Measurements from ENCODE around the gene AMOTL2. TPM values are rescaled to one million over a fixed set of nuclear protein-coding genes. Genes with fewer than 3 reads are reported as not detected.

Gene AMOTL2
- total RNA-seq (2021) (38.9 and 59.6 TPM in 2 replicates), Bru-seq, nascent RNA (percentile 76 among the genes with signal in this experiment), BruChase-seq, experiment 1, labeled RNA remaining after a 2-hour chase (percentile 78 among the genes with signal in this experiment), BruChase-seq, experiment 2, labeled RNA remaining after a 6-hour chase (percentile 59 among the genes with signal in this experiment)
- long read RNA-seq, full-length matches to known transcripts: 37 of 73 reads
- long read RNA-seq, partial matches to known transcripts: 29 of 73 reads
- long read RNA-seq, other reads (novel, unspliced or antisense): 7 of 73 reads

DNA sequence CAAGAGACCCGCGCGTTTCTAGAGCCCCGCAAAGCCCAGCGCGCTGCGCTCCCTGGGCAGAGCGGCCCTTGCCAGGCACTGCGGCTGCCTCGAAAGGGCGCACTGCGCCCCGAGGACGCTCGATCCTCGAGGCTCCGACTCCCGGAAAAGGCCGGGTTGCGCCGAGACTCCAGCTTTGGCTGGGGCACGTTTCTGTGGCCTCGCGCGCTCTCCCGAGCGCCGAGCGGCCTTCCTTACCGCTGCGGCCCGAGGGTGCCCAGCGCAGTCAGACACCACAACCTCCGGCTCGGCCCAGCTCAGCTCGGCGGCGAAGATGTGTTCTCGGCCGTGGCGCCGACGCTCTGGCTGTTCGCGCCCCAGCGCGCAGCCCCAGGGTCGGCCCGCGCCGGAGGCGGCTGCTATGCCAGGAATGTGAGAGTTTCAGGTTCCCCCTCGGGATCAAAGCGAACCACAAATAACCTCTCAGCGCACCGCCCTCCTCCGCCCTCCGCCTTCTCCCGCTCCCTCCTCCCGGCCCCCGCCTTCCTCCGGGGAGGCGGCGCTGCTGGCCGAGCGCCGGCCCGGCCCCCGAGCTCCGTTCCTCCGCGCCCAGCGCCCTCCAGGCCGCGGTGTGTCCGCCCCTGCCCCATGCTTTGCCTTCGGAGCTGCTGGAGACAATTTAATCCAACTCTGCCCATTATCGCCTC is at the start of gene AMOTL2:
AMOTL2 (minus strand) TSS at position 343 of the 686 bp plus-strand sequence. CDS start 3,014 bp downstream, outside the sequence.
- peak; percentile 93 for DNase-seq (ENCODE audit: low spot score)
- H3K27ac ChIP-seq (ENCODE audit: low read depth, low read length, poor library complexity, severe bottlenecking): peak within 1 kb of the TSS; percentile 98
- H3K4me1 ChIP-seq (ENCODE audit: insufficient read depth, low read length, poor library complexity, severe bottlenecking): peaks cover 39% of the 10 kb centered on the region
- H3K27me3 ChIP-seq (replicated peaks; ENCODE audit: insufficient read depth, low read depth, low read length, poor library complexity): no peaks in the 10 kb centered on the region
- CTCF ChIA-PET: no interaction called here
- peak within 1 kb of the TSS; percentile 68 for H3K4me3 ChIP-seq (ENCODE audit: low read depth, low read length, poor library complexity, severe bottlenecking)
- no peak for TF ChIP-seq EZH2 (IDR thresholded peaks at IDR 0.05; ENCODE audit: borderline replicate concordance, low read depth, low read length, poor library complexity, severe bottlenecking)
- TF ChIP-seq, protein P1, sequence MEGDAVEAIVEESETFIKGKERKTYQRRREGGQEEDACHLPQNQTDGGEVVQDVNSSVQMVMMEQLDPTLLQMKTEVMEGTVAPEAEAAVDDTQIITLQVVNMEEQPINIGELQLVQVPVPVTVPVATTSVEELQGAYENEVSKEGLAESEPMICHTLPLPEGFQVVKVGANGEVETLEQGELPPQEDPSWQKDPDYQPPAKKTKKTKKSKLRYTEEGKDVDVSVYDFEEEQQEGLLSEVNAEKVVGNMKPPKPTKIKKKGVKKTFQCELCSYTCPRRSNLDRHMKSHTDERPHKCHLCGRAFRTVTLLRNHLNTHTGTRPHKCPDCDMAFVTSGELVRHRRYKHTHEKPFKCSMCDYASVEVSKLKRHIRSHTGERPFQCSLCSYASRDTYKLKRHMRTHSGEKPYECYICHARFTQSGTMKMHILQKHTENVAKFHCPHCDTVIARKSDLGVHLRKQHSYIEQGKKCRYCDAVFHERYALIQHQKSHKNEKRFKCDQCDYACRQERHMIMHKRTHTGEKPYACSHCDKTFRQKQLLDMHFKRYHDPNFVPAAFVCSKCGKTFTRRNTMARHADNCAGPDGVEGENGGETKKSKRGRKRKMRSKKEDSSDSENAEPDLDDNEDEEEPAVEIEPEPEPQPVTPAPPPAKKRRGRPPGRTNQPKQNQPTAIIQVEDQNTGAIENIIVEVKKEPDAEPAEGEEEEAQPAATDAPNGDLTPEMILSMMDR (conservative IDR thresholded peaks at IDR 0.05; ENCODE audit: low read depth, low read length): no peak
- H3K9me3 ChIP-seq (ENCODE audit: low read depth, low read length, poor library complexity, severe bottlenecking): no peaks in the 10 kb centered on the region
- intact Hi-C loops (cut with micrococcal nuclease; ENCODE audit: unreplicated experiment): loop anchor here (5.0 kb wide), 1 partner anchor 113 kb away; the partner anchor contains the start of genes ANAPC13 and CEP63
- peaks cover 21% of the 10 kb centered on the region for H3K36me3 ChIP-seq (ENCODE audit: insufficient read depth, low read length, poor library complexity, severe bottlenecking)
- POLR2A ChIA-PET (ENCODE audit: low non-redundant PET): no interaction called here
- no TSS peak for BruUV-seq (replicated peaks)

DNA sequence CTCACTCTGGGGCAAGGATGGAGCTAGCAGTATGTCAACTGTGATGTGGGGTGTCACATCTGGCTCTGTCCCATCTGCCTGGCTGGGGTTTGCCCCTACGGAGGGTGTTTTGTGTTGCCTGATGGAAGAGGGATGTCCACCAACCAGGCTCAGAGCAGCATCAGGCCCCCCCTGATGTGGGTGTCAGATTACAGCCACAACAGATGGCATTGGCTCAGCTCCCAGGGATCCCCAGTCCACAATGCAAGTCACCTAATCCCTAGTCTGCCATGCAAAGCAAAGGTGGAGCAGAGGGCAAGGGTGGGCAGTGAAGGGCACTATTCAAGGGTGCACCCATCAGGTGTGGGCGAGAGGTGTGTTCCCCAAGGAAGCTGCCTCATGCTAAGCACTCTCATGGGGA is 48.9 kb upstream of the AMOTL2 start:
- Histone ChIP-seq H3K36me3 (ENCODE audit: insufficient read depth, low read length, poor library complexity, severe bottlenecking) (no peaks in the 10 kb centered on the region), H3K4me1 (ENCODE audit: insufficient read depth, low read length, poor library complexity, severe bottlenecking) (no peaks in the 10 kb centered on the region), H3K27me3 (replicated peaks; ENCODE audit: insufficient read depth, low read depth, low read length, poor library complexity) (no peaks in the 10 kb centered on the region), H3K27ac (ENCODE audit: low read depth, low read length, poor library complexity, severe bottlenecking) (no peak overlapping the region), H3K4me3 (ENCODE audit: low read depth, low read length, poor library complexity, severe bottlenecking) (no peak overlapping the region), H3K9me3 (ENCODE audit: low read depth, low read length, poor library complexity, severe bottlenecking) (no peaks in the 10 kb centered on the region)
- TF ChIP-seq, protein P1 (conservative IDR thresholded peaks at IDR 0.05; ENCODE audit: low read depth, low read length): no peak
- TF ChIP-seq EZH2 (IDR thresholded peaks at IDR 0.05; ENCODE audit: borderline replicate concordance, low read depth, low read length, poor library complexity, severe bottlenecking): no peak
- POLR2A ChIA-PET (ENCODE audit: low non-redundant PET): no interaction called here
- no TSS peak for BruUV-seq (replicated peaks)
- CTCF ChIA-PET: no interaction called here
- peak; percentile 55 for DNase-seq (ENCODE audit: low spot score)
- intact Hi-C loops (cut with micrococcal nuclease; ENCODE audit: unreplicated experiment): no loop called here

DNA sequence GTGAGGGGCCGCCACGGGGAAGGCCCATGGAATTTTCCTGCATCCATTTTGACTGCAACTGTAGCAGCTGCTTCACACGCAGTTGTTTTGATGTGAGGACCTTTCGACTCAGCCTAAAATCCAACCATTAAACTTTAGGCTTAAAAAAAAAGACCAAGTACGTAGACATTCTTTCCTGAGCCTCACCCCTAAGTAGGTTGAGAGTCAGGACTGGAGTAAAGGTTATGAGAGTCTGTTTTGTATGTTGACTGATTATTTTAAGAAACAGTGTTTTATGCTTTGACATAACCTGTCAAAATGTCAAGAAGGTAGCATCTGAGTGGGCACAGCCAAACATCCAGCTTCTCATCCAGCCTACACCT is 45.7 kb upstream of the AMOTL2 start:
- CTCF ChIA-PET: no interaction called here
- Histone ChIP-seq H3K27me3 (replicated peaks; ENCODE audit: insufficient read depth, low read depth, low read length, poor library complexity) (peaks cover 8% of the 10 kb centered on the region), H3K9me3 (ENCODE audit: low read depth, low read length, poor library complexity, severe bottlenecking) (no peaks in the 10 kb centered on the region), H3K36me3 (ENCODE audit: insufficient read depth, low read length, poor library complexity, severe bottlenecking) (no peaks in the 10 kb centered on the region), H3K4me3 (ENCODE audit: low read depth, low read length, poor library complexity, severe bottlenecking) (no peak overlapping the region), H3K4me1 (ENCODE audit: insufficient read depth, low read length, poor library complexity, severe bottlenecking) (no peaks in the 10 kb centered on the region), H3K27ac (ENCODE audit: low read depth, low read length, poor library complexity, severe bottlenecking) (no peak overlapping the region)
- no TSS peak for BruUV-seq (replicated peaks)
- TF ChIP-seq, protein P1 (conservative IDR thresholded peaks at IDR 0.05; ENCODE audit: low read depth, low read length): no peak
- TF ChIP-seq EZH2 (IDR thresholded peaks at IDR 0.05; ENCODE audit: borderline replicate concordance, low read depth, low read length, poor library complexity, severe bottlenecking): no peak
- intact Hi-C loops (cut with micrococcal nuclease; ENCODE audit: unreplicated experiment): no loop called here
- no peak for DNase-seq (ENCODE audit: low spot score)
- POLR2A ChIA-PET (ENCODE audit: low non-redundant PET): no interaction called here

Measured in A673 (cell line).